Fibroblast of mammary gland (primary cell): ENCODE data around the gene SMIM41.

Experiments
- DNase-seq: peaks from one replicate; pipeline ENCODE4 v3.0.0-alpha.2; 2010; ENCODE audit warnings: low read depth
- H3K4me3 ChIP-seq: 2 replicates; pipeline ENCODE4 v1.5.1; 2011; ENCODE audit warnings: low read depth, mild to moderate bottlenecking, low read length, moderate library complexity; ENCODE audit not compliant: control insufficient read depth
- CTCF ChIP-seq: conservative IDR thresholded peaks from 2 replicates; pipeline ENCODE4 v1.5.1; 2011; ENCODE audit warnings: low read depth, low read length, inconsistent platforms; ENCODE audit not compliant: control insufficient read depth, insufficient read depth

The SMIM41 gene

GRCh38 chr12:52148464-52149181 is 69.1 kb downstream of the SMIM41 start:
- no peak for DNase-seq
- no peak for TF ChIP-seq CTCF
- no peak overlapping the region for H3K4me3 ChIP-seq

GRCh38 chr12:52149182-52149641 is 69.7 kb downstream of the SMIM41 start:
- TF ChIP-seq CTCF, result no peak
- no peak overlapping the region for H3K4me3 ChIP-seq

DNA sequence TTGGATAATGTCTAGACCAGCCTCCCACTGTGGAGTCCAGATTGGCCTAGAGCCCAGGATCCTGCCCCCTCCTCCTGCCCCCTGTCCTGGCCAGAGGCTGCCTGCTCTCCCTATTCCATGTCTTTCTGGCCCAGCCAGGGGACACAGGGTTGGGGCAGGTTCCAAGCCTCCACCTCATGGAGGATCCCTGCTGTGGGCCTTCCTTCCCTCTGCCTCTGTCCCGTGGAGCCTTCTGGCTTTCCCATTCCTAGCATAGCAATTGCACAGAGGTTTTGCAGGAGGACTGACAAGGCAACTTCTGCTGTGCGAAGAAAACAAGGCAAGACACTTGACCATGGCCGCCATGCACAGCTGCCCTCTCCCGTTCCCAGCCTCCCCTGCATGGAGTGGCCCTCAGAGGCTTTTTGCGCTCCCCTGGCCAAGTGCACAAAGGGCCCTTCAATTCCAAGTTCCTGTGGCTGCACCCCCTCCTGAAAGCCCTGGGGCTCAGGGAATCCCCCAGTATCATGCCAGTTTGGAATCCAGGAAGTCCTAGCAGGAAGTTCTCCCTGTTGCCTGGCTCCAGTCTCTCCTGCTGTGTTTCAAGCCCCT is 70.2 kb downstream of the SMIM41 start:
- TF ChIP-seq CTCF, result no peak
- no peak for DNase-seq
- H3K4me3 ChIP-seq, result no peak overlapping the region

More at GRCh38 chr12:52149182-52149641, 69.7 kb downstream of the SMIM41 start:
- no peak for DNase-seq

GRCh38 chr12:52151153-52151836 is 71.8 kb downstream of the SMIM41 start:
- H3K4me3 ChIP-seq, result no peak overlapping the region
- TF ChIP-seq CTCF, result no peak
- no peak for DNase-seq

DNA sequence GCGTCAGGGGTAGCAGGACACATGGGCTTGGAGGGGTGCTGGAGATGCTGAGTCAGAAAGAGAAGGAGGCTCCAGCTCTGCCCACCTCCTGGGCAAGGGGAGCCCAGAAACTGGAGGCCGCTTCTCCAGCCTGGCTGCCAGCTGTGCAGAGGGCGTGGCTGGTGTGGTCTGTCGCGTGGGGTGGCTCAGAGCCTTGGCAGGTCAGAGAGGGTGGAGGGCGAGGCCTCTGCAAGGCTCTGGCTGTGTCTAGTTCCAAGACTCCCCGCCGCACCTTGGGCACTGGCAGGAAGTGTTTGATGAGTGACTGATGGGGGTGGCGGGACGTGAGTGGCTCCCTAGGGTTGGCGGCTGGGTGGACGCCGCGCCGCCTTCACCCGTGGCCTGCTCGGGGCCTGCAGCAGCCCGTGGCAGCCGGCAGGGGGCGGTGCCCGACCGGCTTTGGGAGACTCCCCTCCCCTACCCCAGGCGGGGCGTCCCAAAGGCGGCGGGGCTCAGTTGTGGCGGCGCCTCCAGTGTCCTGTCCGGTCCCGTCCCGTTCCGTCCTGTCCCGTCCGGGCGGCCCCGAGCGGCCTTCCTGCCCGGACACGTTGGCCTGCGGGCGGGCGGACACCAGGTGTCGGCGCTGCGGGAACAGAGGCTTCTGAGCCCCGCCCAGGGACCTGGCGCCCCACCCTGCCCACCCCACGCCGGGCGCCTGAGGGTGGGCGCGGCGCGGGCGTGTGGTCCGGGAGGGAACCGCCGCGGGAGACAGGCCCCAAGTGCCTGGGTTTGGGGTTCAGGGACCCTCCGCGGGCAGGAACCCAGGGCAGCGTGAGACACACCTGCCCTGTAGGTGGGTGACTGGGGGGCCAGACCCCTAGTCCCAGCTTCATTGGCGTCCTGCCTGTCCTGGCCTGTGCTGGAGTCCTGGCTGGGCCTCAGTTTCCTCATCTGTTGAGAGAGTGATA is 72.6 kb downstream of the SMIM41 start:
- peak; percentile 54 for TF ChIP-seq CTCF
- H3K4me3 ChIP-seq, result peak overlapping the region; percentile 16

DNA sequence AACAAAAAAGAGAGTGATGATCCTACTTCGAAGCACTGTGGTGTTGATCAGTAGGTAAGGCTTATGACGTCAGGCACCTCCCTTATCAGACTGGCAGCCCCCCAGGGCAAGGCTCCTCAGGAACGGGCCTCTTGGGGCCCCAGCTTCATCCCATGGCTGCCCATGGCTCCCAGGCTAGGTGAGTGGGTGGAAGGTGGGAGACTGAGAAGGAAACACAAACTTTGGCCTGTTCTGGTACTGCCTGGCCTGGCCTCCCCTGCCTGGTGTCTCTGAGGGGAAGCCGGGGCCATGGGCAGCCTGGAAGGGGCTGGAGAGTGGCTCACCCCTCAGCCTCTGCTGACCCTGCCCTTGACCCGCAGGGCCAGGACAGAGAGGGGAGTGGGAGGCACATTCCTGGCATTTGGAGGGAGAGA is 73.4 kb downstream of the SMIM41 start:
- H3K4me3 ChIP-seq, result no peak overlapping the region

More for the DNA sequence above, 72.6 kb downstream of the SMIM41 start:
- peak; percentile 54 for DNase-seq

More for the DNA sequence above, 73.4 kb downstream of the SMIM41 start:
- no peak for TF ChIP-seq CTCF
- no peak for DNase-seq
